OCI-LY7 (cell line): ENCODE data around the gene IL15RA. TPM values are rescaled to one million over a fixed set of nuclear protein-coding genes. Genes with fewer than 3 reads are reported as not detected.

ENCODE experiments used
- BruUV-seq: library from RNA; stranded (reverse); fragments of 400-500 nt; replicated peaks from 2 replicates; lab custom pipeline; 2021; lab: Mats Ljungman, UMichigan
- CTCF ChIA-PET: fragments of 300-600 bp; sonication (Branson Sonifier 250); formaldehyde crosslinking; loops from one replicate; lab custom pipeline; 2022; ENCODE audit warnings: antibody characterized with exemption; ENCODE audit not compliant: unreplicated experiment; lab: Charles Lee
- POLR2A ChIA-PET: fragments of 300-600 bp; sonication (Branson Sonifier 250); formaldehyde crosslinking; loops from one replicate; lab custom pipeline; 2022; ENCODE audit warnings: antibody characterized with exemption; lab: Charles Lee
- DNase-seq: peaks from one replicate; pipeline ENCODE4 v3.0.0-alpha.2; 2015; ENCODE audit warnings: low spot score
- H2AFZ ChIP-seq: fragments of 200-600 bp; sonication (generic), shearing (Covaris generic); 2 replicates; pipeline ENCODE4 v1.6.1; 2014; ENCODE audit warnings: mild to moderate bottlenecking, antibody characterized with exemption, low read length, moderate library complexity
- H3K27ac ChIP-seq: fragments of 200-600 bp; sonication (generic); 2 replicates; pipeline ENCODE4 v1.5.1; 2014; ENCODE audit warnings: mixed run types, low read depth, mild to moderate bottlenecking, moderate library complexity, low read length, inconsistent platforms; ENCODE audit not compliant: poor library complexity, severe bottlenecking
- H3K36me3 ChIP-seq: fragments of 200-600 bp; sonication (generic); 2 replicates; pipeline ENCODE4 v1.6.1; 2014; ENCODE audit warnings: mild to moderate bottlenecking, antibody characterized with exemption, low read length, moderate library complexity, mixed read lengths; ENCODE audit not compliant: insufficient read depth
- H3K4me1 ChIP-seq: fragments of 200-600 bp; sonication (generic); 2 replicates; pipeline ENCODE4 v1.5.1; 2014; ENCODE audit warnings: mild to moderate bottlenecking, low read length; ENCODE audit not compliant: insufficient read depth, poor library complexity, severe bottlenecking
- H3K4me2 ChIP-seq: fragments of 200-600 bp; sonication (generic); 2 replicates; pipeline ENCODE4 v1.6.1; 2014; ENCODE audit warnings: mild to moderate bottlenecking, low read length
- H3K4me3 ChIP-seq: fragments of 200-600 bp; sonication (generic); 2 replicates; pipeline ENCODE4 v1.5.1; 2014; ENCODE audit warnings: mild to moderate bottlenecking, low read depth, low read length; ENCODE audit not compliant: poor library complexity, severe bottlenecking
- H3K79me2 ChIP-seq: fragments of 200-600 bp; sonication (generic); 2 replicates; pipeline ENCODE4 v1.6.1; 2016; ENCODE audit warnings: low read depth, mild to moderate bottlenecking, low read length, moderate library complexity, mixed read lengths; ENCODE audit not compliant: insufficient read depth
- H3K9me2 ChIP-seq: fragments of 200-600 bp; sonication (generic); 2 replicates; pipeline ENCODE4 v1.6.1; 2016; ENCODE audit warnings: mild to moderate bottlenecking, low read length, mixed read lengths; ENCODE audit not compliant: insufficient read depth
- H3K9me3 ChIP-seq: fragments of 200-600 bp; sonication (generic); 2 replicates; pipeline ENCODE4 v1.6.1; 2014; ENCODE audit warnings: mild to moderate bottlenecking, mixed run types, low read length, mixed read lengths
- H4K20me1 ChIP-seq: fragments of 200-600 bp; sonication (generic); 2 replicates; pipeline ENCODE4 v1.6.1; 2014; ENCODE audit warnings: mild to moderate bottlenecking, antibody characterized with exemption, low read length, moderate library complexity, mixed read lengths; ENCODE audit not compliant: insufficient read depth
- CTCF ChIP-seq: fragments of 200-600 bp; sonication (generic); conservative IDR thresholded peaks from 2 replicates; pipeline ENCODE4 v1.5.1; 2014; ENCODE audit warnings: mild to moderate bottlenecking, antibody characterized with exemption, low read length, moderate library complexity, mixed read lengths
- EZH2phosphoT487 ChIP-seq: fragments of 200-600 bp; sonication (generic); IDR thresholded peaks from 2 replicates; pipeline ENCODE4 v1.6.1; 2018; ENCODE audit warnings: low read depth, borderline replicate concordance, mild to moderate bottlenecking, mixed run types, antibody characterized with exemption, low read length, moderate library complexity, mixed read lengths
- intact Hi-C: fragments of 100-400 bp; cut with micrococcal nuclease; formaldehyde crosslinking; loops from one replicate; pipeline ENCODE4 v1.10.0; 2022; ENCODE audit not compliant: unreplicated experiment
- total RNA-seq, 2 experiments: library from RNA; depleted of rRNA in 1 of 2; stranded (reverse); fragments of >200 nt in 1 of 2; shearing (Covaris generic) in 1 of 2; gene quantifications; 2 replicates each; pipeline ENCODE4 v1.2.3, GENCODE V29; 2014 to 2022

IL15RA gene
- total RNA-seq, 2 experiments from 2014 or later = 5.9 to 14.5 TPM

GRCh38 chr10:5942474-5942873 is 34.9 kb downstream of the IL15RA start:
- ChIA-PET POLR2A (no interaction called here), CTCF (no interaction called here)
- no peak overlapping the region for H2AFZ ChIP-seq
- intact Hi-C loops = loop anchor here (10.0 kb wide), 1 partner anchor 462 kb away; no protein-coding TSS in a partner anchor
- H3K4me3 ChIP-seq = no peak overlapping the region
- H4K20me1 ChIP-seq = no peaks in the 10 kb centered on the region
- H3K9me3 ChIP-seq = no peaks in the 10 kb centered on the region
- H3K9me2 ChIP-seq = no peaks in the 10 kb centered on the region
- no peaks in the 10 kb centered on the region for H3K4me1 ChIP-seq
- BruUV-seq = no TSS peak
- DNase-seq = no peak
- TF ChIP-seq EZH2phosphoT487 = no peak
- no peak for TF ChIP-seq CTCF
- H3K4me2 ChIP-seq = no peak overlapping the region
- H3K36me3 ChIP-seq = peaks cover 12% of the 10 kb centered on the region; the same call in 1 of the 2 replicates
- H3K27ac ChIP-seq = no peak overlapping the region
- H3K79me2 ChIP-seq = no peaks in the 10 kb centered on the region

GRCh38 chr10:5942001-5942400 is 35.3 kb downstream of the IL15RA start:
- no TSS peak for BruUV-seq
- H3K4me2 ChIP-seq = no peak overlapping the region
- no peaks in the 10 kb centered on the region for H3K79me2 ChIP-seq
- H3K4me1 ChIP-seq = no peaks in the 10 kb centered on the region
- H3K27ac ChIP-seq = no peak overlapping the region
- POLR2A ChIA-PET = no interaction called here
- CTCF ChIA-PET = no interaction called here
- no peaks in the 10 kb centered on the region for H3K9me3 ChIP-seq
- H3K9me2 ChIP-seq = no peaks in the 10 kb centered on the region
- peaks cover 14% of the 10 kb centered on the region; the same call in 1 of the 2 replicates for H3K36me3 ChIP-seq
- intact Hi-C loops = loop anchor here (10.0 kb wide), 1 partner anchor 463 kb away; no protein-coding TSS in a partner anchor
- H3K4me3 ChIP-seq = no peak overlapping the region
- TF ChIP-seq CTCF (no peak), EZH2phosphoT487 (no peak)
- H4K20me1 ChIP-seq = no peaks in the 10 kb centered on the region
- DNase-seq = no peak
- no peak overlapping the region for H2AFZ ChIP-seq

- Histone ChIP-seq H2AFZ (no peak overlapping the region), H3K4me2 (no peak overlapping the region), H3K4me1 (no peaks in the 10 kb centered on the region), H4K20me1 (no peaks in the 10 kb centered on the region), H3K9me3 (no peaks in the 10 kb centered on the region), H3K9me2 (no peaks in the 10 kb centered on the region), H3K36me3 (peaks cover 19% of the 10 kb centered on the region; the same call in 1 of the 2 replicates), H3K27ac (no peak overlapping the region), H3K79me2 (no peaks in the 10 kb centered on the region), H3K4me3 (no peak overlapping the region)
- no TSS peak for BruUV-seq
- TF ChIP-seq CTCF (no peak), EZH2phosphoT487 (no peak)
- intact Hi-C loops = loop anchor here (10.0 kb wide), 1 partner anchor 463 kb away; no protein-coding TSS in a partner anchor
- CTCF ChIA-PET = no interaction called here
- DNase-seq = no peak
- POLR2A ChIA-PET = no interaction called here
Measured at GRCh38 chr10:5941579-5941978, 35.8 kb downstream of the IL15RA start.
